ENCODE data around the gene GPR39. TPM values are rescaled to one million over a fixed set of nuclear protein-coding genes. Genes with fewer than 3 reads are reported as not detected.
A peak's percentile ranks its signal among the peaks of the same experiment; 100 is the strongest.
"Not testable (repeated sequence)": the region's sequence is repeated elsewhere in the genome, so short reads cannot be mapped to it uniquely, and the experiment has no call there.

The GPR39 gene
- total RNA-seq, 1 donor from 2014 or later = under 0.01 TPM

DNA sequence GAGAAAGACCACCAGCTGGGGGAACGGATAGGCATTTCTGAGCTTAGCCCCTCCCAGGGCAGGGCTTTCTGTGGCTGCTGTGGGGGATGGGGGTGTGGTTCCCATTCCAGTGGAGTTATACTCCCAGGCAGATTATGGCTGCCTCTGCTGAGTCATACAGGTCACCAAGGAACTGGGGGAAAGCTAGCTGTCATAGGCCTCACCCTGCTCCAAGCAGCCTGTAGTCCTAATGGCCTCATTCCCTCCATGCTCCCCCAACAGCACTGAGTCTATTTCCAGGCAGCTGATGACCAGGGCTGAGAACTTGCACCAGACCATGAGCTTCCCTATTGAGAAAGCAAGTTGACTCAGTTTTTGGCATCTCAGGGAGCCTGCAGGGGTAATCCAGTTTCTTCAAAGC lies 87.1 kb downstream of the GPR39 start:
- no peak for DNase-seq

DNA sequence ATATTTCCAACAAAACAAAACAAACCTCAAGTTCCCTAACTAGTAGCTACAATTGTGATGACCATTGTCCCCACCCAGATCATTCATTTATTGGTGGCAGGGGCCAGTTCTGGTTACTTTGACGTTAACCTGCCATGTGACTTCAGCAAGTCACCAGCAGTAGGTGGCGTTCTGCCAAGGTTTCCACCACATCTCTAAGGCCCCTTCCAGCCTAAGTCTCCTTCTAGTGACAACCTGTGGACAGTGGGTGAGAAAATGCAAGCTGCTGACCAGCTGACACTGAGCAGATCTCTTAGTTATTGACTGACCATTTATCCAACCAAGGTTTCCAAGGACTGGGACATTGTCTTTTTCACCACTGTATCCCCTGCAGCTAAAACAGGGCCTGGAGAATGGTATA lies 98.4 kb downstream of the GPR39 start:
- DNase-seq = no peak

DNA sequence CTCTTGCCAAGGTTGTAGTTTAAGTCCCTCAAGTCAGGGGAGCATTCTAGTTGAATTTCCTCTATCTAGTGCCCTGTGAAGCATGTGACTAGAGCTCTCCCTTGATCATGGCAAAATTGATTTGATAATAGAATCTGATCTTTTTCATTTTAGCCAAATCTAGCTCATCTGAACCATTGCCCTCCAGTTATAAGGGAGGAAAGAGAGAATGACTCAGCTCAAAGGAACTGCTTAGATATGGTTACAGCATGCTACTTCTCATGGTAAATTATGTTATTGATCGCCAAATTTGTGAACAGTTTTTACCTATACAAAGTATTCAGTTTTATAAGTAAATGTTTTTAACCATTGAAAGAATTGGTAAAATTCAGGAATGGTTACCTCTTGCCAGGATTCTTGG lies 100.8 kb downstream of the GPR39 start:
- DNase-seq = no peak

DNA sequence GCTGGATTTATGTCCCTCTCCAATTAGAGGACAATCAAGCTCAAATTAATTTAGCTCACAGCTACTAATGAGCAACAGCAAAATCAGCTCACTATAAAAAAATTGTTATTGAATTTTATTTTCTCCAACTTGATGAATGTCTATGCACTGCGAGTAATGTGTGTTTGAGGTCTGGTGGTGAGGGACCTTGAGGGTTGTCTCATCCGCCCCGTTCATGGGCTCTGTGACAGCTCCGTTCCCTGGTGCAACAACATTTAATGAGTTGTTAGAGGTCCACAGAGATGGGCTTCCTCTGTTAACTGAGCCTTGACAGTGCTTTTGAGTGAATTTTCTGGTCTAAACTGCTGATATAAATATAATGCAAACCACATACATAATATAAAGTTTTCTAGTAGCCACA lies 101.7 kb downstream of the GPR39 start:
- DNase-seq = no peak

DNA sequence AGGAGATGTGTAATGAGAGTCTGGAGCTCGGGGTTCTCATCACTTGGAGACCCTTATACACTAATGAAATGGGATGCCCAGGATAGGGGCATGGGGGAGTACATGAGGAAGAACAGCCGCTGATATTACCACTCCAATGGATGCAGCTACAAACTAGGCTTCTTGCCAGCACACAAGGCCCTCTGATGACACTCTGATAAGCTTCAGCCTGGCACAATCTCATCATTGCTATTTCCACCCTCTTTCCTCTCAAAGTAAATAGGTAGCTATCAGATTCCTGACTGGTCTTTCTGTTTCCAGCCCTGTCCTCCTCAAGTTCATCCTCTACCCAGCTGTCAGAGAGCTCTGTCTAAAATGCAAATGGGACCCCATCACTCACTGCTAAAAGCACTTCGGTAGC lies 103.0 kb downstream of the GPR39 start:
- no peak for DNase-seq

DNA sequence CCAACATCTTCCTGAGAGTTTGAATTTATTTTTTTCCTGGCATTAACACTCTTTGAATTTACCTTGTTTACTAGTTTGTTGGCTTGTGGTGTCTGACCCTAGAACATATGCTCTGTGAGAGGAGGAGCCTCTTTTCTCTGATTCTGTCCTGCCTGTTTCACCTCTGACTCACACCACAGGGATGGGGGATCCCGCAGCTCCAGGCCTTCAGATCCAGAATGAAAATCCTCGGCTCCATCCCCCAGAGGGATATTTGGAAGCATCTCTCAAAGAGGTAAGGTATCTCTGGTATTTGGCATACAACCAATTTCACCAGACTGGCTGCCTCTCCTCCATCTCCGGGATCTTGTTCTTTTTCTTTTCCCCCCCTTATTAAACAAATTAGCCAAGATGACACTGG lies 104.7 kb downstream of the GPR39 start:
- DNase-seq = no peak

DNA sequence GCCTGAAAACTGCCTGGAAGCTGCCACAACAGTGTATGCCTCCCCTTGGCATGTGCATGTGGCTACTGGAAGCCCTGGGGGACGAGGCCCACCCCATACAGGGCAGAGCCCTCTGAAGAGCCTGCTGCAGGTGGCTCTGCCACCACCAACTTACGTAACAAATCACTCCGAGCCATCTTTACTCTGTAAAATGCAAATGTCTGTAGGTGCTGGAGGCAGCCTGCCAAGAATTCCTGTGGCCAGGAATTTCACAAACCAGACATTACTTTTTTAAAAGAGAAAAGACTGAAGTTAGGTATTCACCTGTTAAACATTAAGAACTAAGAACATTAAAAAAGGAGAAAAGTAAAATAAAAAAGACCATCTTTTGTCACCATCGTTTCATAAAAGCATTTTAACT lies 106.3 kb downstream of the GPR39 start:
- DNase-seq = no peak

DNA sequence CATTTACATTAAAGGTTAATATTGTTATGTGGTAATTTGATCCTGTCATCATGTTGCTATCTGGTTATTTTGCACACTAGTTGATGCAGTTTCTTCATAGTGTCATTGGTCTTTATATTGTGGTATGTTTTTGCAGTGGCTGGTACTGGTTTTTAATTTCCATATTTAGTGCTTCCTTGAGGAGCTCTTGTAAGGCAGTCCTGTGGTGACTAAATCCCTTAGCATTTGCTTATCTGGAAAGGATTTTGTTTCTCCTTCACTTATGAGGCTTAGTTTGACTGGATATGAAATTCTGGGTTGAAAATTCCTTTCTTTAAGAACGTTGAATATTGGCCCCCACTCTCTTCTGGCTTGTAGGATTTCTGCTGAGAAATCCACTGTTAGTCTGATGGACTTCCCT lies 120.5 kb downstream of the GPR39 start:
- not testable (repeated sequence) for DNase-seq

DNA sequence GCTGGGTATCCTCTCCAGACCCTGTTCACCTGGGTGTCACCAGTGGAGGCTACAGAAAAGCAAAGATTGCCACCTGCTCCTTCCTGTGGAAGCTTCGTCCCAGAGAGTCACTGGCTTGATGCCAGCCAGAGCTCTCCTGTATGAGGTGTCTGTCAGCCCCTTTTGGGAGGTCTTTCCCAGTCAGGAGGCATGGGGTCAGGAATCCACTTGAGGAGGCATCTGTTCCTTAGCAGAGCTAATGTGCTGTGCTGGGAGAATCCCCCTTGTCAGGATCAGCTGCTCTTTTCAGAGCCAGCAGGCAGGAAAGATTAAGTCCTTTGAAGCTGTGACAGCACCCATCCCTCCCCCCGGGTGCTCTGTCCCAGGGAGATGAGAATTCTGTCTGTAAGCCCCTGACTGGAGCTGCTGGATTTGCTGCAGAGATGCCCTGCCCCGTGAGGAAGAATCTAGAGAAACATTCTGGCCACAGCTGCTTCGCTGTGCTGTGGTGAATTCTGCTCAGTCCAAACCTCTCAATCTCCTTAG lies 121.8 kb downstream of the GPR39 start:
- DNase-seq = no peak

DNA sequence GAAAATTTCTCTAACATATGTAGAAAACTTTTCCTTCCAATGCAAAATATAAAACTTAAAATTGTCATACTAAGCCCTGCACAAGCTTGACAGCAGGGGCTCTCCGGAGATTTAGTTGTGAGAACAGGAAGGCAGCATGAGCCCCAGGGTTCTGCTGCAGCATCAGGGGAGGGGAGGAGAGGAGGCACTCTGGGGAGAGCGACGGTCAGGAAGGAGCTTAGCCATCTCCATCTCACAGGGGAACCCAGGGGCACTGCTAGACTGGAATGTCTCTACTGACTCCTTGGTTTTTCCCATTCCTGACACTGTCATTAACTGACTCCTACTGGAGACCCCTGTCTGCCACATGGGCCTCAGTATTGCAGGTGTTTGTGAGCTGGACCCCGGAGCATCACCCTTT lies 123.6 kb downstream of the GPR39 start:
- no peak for DNase-seq

DNA sequence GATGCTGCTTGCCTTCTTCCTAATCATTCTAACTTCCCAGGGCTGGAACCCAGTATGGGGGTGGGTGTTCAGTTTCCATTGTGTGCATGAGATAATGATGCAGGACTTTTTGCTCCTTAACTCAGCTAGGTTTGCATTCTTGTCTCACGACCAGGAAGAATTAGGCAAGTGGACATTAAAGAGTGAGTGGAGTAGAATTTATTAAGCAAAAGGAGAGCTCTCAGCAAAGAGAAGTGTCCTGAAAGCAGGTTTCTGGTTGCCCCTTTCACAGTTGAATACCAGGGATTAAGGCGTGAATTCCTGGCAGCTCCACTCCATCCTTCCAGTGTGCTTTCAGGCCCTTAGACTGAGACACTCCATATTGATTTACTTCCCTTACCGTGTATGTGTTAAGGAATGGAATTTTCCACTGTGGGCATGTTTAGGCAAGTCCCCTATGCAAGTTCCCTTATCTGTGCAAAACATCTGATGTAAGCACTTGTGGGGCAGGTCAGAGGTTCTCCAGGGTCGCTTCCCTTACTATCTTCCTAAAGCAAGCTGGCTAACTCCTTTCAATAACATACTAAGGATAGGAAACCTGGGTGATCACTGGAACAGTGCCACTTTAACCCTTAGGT lies 126.5 kb downstream of the GPR39 start:
- peak; percentile 53 for DNase-seq

DNA sequence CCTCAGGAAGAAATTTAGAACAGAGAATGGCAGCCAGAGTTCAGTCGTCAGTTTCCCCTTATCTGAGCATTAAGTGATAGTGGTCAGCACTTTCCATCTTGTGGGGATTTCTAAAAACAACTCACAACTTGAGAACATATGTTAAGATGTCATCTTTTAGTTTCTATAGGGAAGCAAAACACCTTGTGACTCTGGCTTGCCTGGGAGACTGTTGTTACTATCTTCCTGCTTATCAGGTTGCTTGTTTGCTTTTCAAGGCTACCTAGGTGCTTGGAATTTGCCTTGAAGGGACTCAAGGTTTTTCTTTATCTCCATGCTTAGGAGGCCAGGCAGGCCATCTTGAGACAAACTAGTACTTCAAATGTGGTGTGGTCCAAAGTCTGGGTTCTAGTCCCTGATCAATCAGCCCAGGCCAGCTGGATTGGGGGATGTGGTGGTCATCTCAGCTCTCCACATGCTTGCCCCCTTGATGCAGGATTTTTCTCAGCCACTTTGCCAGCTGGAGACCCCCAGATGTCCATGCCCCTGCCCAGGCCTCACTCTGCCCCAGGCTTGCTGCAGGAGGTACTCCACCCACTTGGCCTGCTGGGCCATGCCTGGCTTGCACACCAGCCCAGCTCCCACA lies 127.5 kb downstream of the GPR39 start:
- no peak for DNase-seq

DNA sequence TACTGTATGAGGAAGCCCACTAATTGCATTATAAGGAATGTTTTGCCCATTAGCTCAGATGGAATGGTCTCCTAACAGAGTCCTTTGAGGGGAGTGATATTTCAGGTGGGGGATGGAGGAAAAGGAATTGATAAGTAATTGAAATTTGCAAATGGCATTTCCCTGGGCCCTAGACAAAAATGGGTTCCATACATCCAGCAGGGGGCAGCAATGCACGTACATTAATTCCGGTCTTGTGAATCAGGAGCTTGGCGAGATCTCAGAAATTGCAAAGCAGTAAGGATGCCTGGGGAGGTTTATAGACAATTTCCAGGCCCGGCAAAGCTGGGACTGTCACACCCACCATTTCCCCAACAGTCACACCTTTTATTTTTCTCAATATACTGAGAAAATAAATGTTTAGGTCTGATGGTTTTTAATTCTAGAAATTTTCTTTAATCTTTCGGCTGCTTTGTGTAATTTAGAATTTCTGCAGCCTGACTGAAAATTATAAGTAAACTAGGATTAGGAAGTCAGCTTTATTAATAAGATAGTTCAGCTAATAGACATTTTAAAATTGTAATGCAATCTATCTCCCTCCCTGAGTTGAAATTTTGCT lies 130.6 kb downstream of the GPR39 start:
- DNase-seq = peak; percentile 85

DNA sequence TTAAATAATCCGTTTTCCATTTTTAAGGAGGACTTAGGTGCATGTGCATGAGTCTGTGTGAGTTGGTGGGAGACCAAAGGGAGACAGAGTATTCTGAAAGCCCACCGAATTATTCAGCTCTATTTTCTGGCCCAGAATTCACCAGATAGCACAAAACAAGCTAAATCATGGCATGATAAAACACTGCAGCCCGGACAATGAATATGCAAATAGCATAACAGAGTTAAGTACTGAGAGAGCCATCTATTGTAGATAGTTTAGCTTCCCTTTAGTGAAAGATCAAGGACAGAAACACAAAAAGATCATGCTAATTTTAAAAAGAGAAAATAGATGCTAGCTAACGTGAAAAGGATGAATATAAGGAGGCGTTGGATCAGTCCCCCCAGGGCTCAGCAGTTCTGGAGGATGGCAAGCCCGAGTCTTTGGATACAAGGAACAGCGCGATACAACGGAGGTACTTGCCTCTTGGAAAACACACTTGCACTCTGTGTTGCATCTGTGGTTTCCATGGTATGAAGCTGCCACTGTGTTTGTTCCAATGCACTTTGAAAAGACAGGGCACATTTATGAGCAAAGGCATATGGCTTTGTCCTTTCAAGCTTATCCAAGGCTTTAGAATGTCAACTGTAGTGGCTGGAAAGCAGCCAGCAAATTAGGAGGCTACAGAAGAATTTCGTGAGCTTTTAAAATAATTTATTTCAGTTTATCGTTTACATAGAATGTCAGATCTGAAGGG lies 133.5 kb downstream of the GPR39 start:
- DNase-seq = no peak

DNA sequence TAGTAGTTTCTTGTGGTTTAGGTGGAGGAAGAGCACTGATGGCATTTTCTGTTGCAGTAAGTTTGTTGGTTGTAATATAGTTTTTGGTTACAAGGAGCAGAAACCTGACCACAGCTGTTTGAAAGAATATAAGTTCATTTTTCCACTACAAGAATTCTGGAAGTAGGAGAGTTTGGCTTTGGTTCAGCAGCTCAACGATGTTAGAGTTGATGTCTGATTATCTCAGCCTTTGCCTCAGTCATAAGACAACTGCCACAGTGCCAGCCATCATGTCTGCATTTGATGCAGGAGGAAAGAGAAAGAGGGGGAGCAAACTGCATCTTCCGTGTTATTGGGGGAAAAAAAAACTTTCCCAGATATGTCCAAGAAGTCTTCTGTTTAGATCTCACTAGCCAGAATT lies 134.3 kb downstream of the GPR39 start:
- DNase-seq = no peak

DNA sequence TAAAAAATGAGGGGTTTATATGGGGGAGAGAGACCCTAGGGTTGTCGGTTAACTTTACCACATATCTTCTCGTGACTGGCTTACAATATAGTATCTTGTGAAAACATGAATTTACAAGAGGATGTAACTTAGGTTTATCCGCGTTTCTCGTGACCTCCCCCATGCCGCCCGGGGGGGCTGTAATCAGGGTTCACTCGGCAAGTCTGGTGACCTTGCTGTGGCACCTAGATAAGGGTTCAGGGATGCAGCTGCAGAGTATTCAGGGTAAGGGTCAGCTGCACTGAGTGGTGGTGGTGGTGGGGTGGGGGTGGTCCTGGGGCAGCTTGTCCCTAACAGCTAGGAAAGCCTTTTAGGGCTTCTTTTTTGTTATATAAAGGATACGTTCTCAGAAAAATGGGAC lies 141.1 kb downstream of the GPR39 start:
- no peak for DNase-seq

DNA sequence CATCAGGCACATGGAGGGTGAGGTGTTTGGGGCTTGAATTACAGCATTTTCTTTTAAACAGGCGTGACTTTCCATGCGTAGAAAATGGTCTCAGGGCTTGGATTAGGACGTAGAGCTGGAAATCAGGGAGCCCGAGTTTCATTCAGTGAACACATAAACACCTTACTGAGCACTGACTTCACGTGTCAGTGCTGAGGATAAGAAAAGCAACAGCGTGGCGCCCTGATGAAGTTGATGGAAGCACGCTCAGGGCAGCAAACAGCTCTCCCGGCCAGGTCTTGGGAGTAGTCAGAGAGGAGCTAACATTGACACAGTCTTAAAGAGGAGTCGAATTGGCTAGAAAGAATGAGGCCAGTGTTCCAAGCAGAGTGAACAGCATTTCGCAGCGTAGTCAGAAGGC lies 142.7 kb downstream of the GPR39 start:
- DNase-seq = no peak

DNA sequence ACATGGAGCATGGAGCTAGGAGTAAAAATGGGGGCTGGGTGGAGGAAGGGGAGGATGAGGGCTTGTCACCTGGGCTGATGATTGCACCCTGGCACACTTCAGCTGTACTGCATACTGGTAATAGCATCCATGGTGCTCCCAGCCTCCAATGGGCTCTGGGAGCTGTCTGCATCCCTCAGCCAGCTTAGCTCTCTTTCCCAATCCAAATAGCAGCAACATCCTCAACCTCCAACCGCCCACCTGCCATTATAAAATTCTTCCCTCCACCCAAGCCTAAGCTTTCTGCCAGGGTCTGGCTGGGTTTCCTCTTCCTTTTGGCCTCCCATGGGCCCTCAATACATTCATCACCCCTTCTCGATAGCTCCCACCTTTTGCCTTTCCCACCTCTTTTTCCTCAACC lies 143.3 kb downstream of the GPR39 start:
- no peak for DNase-seq

DNA sequence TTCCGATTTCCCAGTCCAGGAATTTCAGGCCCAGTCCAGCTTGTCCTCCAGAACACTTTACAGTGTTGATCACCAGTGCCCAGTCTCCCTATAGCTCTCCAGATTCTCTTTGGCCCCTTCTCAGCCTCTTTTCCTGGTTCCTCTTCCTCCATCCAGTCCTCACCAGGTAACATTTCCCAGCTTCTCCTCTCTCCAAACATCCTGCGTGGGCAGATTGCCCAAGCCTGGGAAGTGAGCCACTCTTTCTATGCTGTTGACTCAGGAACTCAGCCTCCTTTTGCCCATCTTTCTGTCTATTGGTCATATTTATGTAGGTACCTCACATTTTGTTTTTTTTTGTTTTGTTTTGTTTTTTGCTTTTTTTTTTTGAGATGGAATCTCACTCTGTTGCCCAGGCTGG lies 144.0 kb downstream of the GPR39 start:
- DNase-seq = no peak

DNA sequence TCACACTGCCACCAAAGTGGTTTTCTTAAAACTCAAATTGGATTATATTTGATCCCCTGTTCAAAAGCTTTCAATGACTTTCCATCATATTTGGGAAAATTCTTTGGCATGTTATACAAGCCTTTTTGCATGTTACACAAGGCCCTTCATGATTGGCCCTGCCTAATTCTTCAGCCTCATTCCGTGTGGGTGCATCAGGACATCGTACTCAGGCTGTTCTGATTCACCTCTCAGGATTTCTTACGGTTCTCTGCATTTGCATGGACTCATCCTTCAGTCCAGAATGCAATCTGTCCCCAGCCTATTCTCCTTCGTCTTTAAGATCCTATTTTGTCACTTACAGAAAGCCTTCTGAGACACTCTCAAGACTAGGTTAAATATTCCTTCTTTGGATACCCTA lies 145.6 kb downstream of the GPR39 start:
- DNase-seq = no peak

DNA sequence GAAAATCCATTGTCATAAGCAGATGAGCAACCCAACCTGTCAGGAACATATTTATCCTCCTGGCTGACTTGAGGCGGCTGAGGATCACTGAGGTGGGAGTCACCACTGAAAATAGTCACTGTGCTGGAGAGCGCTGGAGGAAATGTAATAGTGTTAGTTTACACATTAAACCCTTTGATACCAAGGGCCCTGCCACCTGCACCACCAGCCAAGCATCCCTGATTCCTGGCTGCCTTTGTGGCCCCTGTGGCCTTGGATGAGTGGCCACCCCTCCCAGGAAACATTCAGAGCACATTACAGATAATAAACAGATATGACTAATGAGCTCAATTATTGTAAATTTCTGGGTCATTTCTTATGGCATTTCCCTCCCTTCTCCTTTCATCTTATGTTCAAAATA lies 147.5 kb downstream of the GPR39 start:
- no peak for DNase-seq

DNA sequence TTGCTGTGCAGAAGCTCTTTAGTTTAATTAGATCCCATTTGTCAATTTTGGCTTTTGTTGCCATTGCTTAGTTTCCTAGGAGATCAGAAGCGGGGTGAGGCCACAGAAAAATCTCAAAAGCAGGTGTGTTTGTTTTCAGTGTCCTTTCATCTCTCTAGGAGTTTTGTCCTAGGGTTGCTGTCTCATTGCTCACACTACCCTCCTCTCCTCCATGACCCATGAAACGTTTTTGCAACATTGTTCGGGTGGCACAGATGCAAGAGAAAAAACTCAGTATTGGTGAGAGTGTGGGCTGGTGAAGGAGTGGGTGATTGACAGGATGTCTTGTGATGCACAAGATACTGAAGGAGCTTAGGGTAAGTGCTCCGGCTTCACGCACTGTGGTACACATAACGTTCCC lies 149.8 kb downstream of the GPR39 start:
- DNase-seq = no peak

DNA sequence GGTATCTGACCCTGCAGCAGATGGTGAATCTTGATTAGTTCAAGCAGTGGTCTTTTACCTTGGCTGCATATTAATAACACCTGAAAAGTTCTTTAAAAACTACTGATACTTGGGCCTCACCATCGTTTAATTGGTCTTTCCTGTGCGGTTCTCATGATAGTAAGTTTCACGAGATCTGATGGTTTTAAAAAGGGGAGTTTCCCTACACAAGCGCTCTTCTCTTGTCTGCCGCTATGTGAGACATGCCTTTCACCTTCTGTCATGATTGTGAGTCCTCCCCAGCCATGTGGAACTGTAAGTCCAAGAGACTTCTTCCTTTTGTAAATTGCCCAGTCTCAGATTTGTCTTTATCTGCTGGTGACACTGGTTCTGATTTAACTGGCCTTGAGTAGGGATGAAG lies 151.1 kb downstream of the GPR39 start:
- DNase-seq = no peak

DNA sequence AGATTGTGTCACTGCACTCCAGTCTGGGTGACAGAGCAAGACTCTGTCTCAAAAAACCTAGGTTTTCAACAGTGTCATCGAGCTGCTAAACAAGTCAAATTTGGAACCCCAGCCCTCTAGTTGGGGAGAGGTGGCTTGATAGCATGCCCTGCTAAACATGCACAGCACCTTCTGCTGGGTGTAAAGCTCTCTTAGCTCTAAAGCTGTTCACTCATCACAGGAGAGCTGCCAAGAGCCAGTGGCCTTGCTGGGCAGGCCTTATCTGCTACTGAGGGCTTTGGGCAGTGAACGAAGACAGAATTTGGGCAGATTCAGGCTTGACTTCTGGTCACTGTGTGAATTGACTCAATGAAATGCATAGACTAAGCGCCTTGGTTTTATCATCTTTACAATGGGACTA lies 152.1 kb downstream of the GPR39 start:
- DNase-seq = no peak

Data from dermis blood vessel endothelial cell (primary cell).